ENCODE measurements around the gene CHST9. TPM values are rescaled to one million over a fixed set of nuclear protein-coding genes. Genes with fewer than 3 reads are reported as not detected.

CHST9 gene
- total and polyA plus RNA-seq, 8 donors = 3.9 to 17.2 (median 7.8) TPM

- no peak for TF ChIP-seq CTCF (IDR thresholded peaks at IDR 0.05)
- Histone ChIP-seq H3K9me3 (no peaks in the 10 kb centered on the region), H3K4me1 (no peaks in the 10 kb centered on the region), H3K27ac (no peak overlapping the region), H3K4me3 (no peak overlapping the region), H3K27me3 (no peaks in the 10 kb centered on the region), H3K36me3 (no peaks in the 10 kb centered on the region)
- ATAC-seq = no peak
- intact Hi-C loops (cut with DNase I) = no loop called here
- FAIRE-seq = no peak
- no peak for DNase-seq
- WGBS, 2 donors = 66 to 87% methylated on average over 4 of the region's 4 CpGs
Measured at GRCh38 chr18:26867471-26867870, 317.6 kb downstream of the CHST9 start.

- no peak for TF ChIP-seq CTCF (IDR thresholded peaks at IDR 0.05)
- FAIRE-seq = no peak
- intact Hi-C loops (cut with DNase I) = no loop called here
- WGBS, 2 donors = 37 to 45% methylated on average over 5 of the region's 5 CpGs
- no peaks in the 10 kb centered on the region for H3K36me3 ChIP-seq
- no peak for ATAC-seq
- no peak within 1 kb of the TSS for H3K27ac ChIP-seq
- no peaks in the 10 kb centered on the region for H3K9me3 ChIP-seq
- no peak for DNase-seq
- no peaks in the 10 kb centered on the region for H3K4me1 ChIP-seq
- H3K27me3 ChIP-seq = no peaks in the 10 kb centered on the region
- H3K4me3 ChIP-seq = no peak within 1 kb of the TSS
Measured at GRCh38 chr18:26865557-26865956, 319.6 kb downstream of the CHST9 start, which contains the start of gene AQP4. AQP4 (minus strand) TSS chr18:26865707; CDS start chr18:26865689, 18 bp downstream.

- no peaks in the 10 kb centered on the region for H3K27me3 ChIP-seq
- FAIRE-seq (no peak), ATAC-seq (no peak), DNase-seq (no peak)
- intact Hi-C loops (cut with DNase I) = no loop called here
- H3K27ac ChIP-seq = no peak overlapping the region
- 73% methylated on average over 7 of the region's 7 CpGs for WGBS, 2 donors
- TF ChIP-seq CTCF (IDR thresholded peaks at IDR 0.05) = no peak
- no peaks in the 10 kb centered on the region for H3K9me3 ChIP-seq
- H3K36me3 ChIP-seq = no peaks in the 10 kb centered on the region
- no peak overlapping the region for H3K4me3 ChIP-seq
- no peaks in the 10 kb centered on the region for H3K4me1 ChIP-seq
Measured at GRCh38 chr18:26864658-26865057, 320.4 kb downstream of the CHST9 start.

- TF ChIP-seq CTCF (IDR thresholded peaks at IDR 0.05) = no peak
- no peak for FAIRE-seq
- Histone ChIP-seq H3K27me3 (no peaks in the 10 kb centered on the region), H3K27ac (no peak overlapping the region), H3K36me3 (no peaks in the 10 kb centered on the region), H3K9me3 (no peaks in the 10 kb centered on the region), H3K4me3 (no peak overlapping the region), H3K4me1 (no peaks in the 10 kb centered on the region)
- WGBS, 2 donors = 54 to 61% methylated on average over 9 of the region's 9 CpGs
- DNase-seq = no peak
- intact Hi-C loops (cut with DNase I) = no loop called here
- ATAC-seq = no peak
Measured at GRCh38 chr18:26863921-26864497, 321.1 kb downstream of the CHST9 start.

- Histone ChIP-seq H3K4me3 (peak overlapping the region in 2 of 4 donors; percentile 34 to 45), H3K4me1 (no peaks in the 10 kb centered on the region), H3K36me3 (no peaks in the 10 kb centered on the region), H3K9me3 (no peaks in the 10 kb centered on the region), H3K27me3 (no peaks in the 10 kb centered on the region), H3K27ac (no peak overlapping the region)
- peak; percentile 57 to 89 (median 70) for DNase-seq
- peak; percentile 94 to 98 (median 97) for ATAC-seq
- no peak for TF ChIP-seq CTCF (IDR thresholded peaks at IDR 0.05)
- intact Hi-C loops (cut with DNase I) = no loop called here
- 6% methylated on average over 40 of the region's 40 CpGs for whole genome bisulfite sequencing, 2 donors
- no peak for FAIRE-seq
Measured at GRCh38 chr18:26863122-26863879, 321.8 kb downstream of the CHST9 start.

All from pancreas (tissue), 10 donors.